GM19328 (cell line): ENCODE measurements around the gene ARHGDIB.

ENCODE experiments used
- ATAC-seq: cut with Tn5 transposase; IDR thresholded peaks from one replicate; pipeline ENCODE4 v1.9.1; 2021; ENCODE audit warnings: mild to moderate bottlenecking, moderate library complexity; ENCODE audit not compliant: unreplicated experiment

ARHGDIB gene

DNA sequence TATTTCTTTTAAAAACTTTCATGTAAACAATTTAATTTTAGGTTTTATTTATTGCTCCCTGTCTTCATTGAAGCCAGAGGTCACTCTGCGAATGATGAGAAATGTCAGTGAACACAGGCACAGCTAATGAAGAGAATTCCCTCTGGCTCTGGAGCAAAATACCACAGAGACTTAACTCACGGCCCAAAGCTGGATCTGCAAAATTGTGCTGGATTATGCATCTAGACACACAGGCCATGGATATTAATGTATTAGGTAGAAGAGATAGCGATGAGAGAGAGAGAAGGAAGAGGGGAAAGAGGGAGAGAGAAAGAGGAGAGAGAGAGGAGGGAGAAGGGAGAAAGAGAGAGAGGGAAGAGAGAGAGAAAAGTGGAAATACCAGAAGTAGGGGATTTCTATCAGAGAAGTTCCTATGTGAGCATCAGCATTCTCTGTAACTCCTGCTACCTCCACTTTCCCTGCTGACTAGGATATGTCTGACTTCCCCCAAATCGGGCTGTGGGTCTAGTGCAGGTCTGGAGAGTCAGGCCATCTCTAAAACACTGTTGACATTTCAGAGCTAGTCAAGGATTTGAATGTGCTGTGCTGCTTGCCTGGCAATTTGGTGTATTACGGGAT, 3.7 kb downstream of the ARHGDIB start:
- ATAC-seq, result no peak

DNA sequence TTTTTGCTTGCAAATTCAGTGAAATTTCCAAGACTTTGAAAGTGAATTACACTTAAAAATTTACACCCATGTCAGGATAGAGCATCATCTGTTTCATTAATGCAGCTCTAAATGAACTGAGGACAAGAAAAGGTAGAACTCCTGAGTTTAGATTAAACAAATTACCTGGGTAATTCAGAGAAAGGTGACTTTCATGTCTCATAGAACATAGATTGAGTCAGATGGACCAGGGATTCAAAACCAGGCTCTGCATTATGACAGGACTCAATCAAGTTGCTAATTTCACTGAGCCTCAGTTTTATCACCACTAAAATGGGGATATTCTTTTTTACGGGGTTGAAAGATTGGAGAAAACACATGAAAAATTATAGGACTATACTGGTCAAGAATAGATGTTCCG, 4.5 kb downstream of the ARHGDIB start:
- no peak for ATAC-seq

- ATAC-seq, result peak; percentile 21
These were observed 5.1 kb downstream of the ARHGDIB start for GRCh38 chr12:14956024-14956891.

GRCh38 chr12:14954269-14954668, 7.1 kb downstream of the ARHGDIB start:
- no peak for ATAC-seq

DNA sequence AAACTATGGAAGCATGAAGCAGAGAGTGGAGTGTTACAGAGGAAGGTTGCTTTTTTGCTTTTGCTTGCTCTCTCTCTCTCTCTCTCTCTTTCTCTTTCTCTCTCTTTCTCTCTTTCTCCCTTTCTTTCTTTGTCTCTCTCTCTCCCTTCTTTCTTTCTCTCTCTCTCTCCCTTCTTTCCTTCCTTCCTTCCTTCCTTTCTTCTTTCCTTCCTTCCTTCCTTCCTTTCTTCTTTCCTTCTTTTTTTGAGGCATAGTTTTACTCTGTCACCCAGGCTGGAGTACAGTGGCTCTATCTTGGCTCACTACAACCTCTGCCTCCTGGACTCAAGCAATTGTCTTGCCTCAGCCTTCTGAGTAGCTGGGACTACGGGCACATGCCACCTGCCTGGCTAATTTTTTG, 7.6 kb downstream of the ARHGDIB start:
- ATAC-seq, result no peak

- ATAC-seq, result peak; percentile 54
These were observed 9.0 kb downstream of the ARHGDIB start for GRCh38 chr12:14952299-14952921.

DNA sequence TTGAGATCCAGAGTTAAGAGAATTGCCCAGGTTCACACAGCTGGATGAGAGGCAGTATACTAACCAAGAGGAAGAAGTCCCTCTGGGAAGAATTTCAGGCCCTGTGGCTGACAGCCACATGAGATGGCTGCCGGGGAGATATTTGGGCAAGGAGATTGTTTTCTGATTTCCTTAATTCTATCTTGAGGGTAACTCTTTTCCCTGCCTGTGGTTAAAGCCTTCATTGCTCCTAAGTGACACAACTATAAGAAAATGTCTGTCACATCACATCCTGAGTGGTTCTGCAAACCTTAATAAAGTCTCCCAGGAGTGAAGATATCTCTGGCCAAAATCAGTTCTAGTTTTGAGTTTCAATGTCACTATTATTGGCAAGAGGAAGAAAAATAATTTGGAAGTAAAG, 9.6 kb downstream of the ARHGDIB start:
- no peak for ATAC-seq

GRCh38 chr12:14950982-14951746, 10.2 kb downstream of the ARHGDIB start:
- ATAC-seq, result no peak

- ATAC-seq, result no peak
These were observed 11.0 kb downstream of the ARHGDIB start for GRCh38 chr12:14950421-14950820.

DNA sequence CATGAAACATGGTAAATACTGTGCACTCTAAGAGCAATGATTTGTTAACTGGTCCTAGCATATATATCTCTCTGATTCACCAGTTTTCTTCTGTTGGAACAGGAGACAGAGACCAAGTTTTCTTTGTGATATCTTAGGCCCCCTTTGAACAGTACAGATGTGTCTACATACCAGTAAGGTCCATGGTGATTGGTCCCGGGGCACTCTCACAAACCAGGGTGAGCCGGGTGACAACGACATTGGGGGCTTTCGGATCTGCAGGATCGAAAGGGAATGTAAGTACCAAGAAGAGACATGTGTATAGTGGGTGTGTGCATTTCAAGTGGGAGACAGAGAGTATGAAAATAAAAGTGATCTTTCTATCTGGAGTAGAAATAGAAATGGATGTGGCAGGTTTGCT, 11.8 kb downstream of the ARHGDIB start:
- no peak for ATAC-seq

DNA sequence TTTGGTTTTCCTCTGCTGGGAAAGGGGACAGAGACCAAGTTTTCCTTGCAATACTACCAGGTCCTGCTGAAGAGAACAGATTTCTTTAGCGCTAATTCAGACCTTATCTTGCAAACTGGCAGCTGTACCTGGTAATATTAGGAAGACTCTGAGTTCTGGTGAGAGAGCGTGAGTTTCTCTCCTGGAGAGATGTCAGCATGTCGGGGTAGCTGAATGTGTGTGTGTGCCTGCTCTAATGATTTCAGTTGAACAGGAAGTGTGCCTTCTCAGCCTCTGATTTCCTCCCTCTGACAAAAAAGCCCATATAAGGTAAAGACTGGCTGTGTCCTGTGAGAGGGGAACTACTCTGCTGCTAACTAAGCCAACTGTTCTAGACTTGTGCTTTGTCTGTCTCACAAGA, 12.7 kb downstream of the ARHGDIB start:
- ATAC-seq, result peak; percentile 91

DNA sequence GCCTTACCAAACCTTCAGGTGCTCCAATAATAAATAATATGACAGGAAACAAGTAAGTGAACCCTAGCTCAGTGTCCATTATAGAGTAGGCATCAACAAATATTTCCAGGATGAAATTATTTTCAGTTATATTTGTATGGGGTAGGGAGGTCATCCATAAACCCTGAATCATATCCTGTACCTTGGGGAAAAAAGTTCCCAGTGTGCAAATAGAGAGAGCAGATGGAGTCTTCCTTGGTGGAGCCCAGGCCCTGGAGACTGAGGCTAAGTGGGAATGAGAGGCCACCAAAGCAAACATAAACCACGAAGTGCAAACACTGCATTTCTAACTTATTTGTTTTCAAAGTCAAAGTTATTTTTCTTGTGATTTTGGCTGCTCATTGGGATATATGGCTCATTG, 14.5 kb downstream of the ARHGDIB start:
- ATAC-seq, result no peak

DNA sequence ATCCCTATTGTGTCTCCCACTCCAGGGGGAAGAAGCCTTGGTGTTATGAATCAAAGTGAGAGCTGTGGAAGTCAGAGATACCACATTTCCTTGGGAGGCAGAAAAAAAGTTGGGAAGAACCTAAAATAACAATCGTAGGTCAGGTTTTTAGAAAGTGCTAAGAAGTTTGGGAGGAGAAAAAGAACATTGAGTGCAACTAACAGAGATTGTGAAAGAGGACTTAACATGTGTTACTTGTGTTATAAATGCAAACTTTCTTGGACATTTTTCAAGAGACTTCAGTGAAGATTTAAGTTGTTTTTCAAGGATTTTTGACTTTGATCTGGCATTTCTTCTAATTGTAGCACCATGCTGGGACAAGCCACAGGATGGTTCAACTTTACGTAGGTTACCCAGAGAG, 15.2 kb downstream of the ARHGDIB start:
- ATAC-seq, result no peak

DNA sequence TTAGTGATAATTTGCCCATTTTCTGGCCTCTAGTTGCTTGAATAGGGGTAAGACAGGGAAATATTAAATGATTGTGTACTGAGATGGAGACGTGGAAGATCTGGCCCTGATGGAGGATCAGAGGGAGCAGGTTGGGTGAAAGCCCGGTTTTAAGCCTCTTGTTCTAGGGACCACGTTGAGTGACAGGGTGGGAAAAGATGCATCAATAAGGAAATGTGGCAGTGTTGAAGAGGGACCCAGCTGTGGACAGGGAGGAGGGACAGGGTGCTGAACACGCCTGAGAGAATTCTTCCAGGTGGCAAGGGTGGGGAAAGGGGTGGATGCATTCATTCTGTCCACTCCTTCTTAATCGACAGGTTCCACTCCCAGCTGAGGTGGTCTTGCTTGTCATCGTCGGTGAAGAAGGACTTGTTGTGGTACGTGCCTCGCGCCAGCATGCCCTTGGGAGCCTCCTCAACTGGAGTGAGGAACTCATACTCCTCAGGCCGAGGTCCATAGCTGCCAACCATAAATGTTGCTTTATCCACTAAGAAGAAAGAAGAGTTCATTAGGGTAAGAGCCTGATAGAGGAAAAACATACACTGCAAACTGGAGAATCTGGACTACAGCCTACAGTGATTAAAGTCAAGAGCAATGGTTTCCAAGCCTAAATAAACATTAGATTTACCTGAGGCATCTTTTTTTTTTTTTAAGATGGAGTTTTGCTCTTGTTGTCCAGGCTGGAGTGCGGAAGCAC, 19.0 kb downstream of the ARHGDIB start:
- ATAC-seq, result no peak

DNA sequence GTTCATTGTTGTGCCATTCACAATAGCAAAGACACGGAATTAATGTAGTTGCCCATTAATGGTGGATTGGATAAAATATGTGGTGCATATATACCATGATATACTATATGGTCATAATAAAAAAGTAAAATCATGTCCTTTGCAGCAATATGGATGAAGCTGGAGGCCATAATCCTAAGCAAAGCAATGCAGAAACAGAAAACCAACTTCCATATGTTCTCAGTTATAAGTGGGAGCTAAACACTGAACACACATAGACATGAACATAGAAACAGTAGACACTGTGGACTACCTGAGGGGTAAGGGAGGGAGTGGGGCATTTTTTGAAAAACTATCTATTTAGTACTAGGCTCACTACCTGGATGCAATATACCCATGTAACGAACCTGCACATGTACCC, 20.0 kb downstream of the ARHGDIB start:
- ATAC-seq, result no peak

DNA sequence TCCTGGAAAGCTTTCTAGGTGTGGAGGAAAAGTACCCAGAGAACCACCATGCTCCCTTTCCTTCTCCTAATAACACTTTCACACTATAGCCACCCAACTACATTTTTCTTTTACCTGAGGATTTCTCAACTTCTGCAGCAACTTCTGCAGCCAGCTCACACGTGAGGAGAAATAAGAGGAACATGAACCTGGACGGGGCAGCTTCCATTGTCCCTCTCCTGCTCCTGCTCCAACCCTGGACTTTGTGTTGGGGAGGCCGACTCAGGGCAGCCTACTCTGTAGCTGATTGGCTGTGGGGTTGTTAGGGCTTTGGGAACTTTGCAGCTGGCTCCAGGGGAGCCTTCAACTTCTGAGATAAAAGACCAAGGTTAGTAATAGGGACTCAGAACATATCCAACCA, 23.1 kb downstream of the ARHGDIB start, which contains the start of gene ERP27:
TSS of gene ERP27 (minus strand) at position 237 of the 400 bp plus-strand sequence. CDS start at position 208, 29 bp downstream.
- no peak for ATAC-seq

DNA sequence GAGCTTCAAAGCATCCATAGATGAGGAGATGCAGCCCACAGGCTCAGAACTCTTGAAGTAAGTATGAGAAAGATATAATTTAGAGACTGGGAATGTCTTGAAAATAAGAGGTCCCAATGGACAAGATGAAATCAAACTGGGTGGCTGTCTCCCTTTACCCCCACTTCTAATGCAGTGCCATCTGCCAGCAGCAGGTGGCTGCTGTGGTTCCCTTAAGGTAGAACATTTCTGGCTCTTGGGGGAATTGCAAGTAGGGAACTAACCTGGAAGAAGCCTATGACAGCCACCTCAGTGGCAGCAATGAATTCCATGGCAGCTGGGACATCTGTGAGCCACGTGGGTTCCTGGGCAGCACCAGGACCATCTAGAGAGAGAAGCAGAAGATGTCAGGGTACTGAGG, 23.7 kb downstream of the ARHGDIB start:
- ATAC-seq, result no peak

- ATAC-seq, result no peak
These were observed 24.4 kb downstream of the ARHGDIB start for GRCh38 chr12:14937014-14937413.

DNA sequence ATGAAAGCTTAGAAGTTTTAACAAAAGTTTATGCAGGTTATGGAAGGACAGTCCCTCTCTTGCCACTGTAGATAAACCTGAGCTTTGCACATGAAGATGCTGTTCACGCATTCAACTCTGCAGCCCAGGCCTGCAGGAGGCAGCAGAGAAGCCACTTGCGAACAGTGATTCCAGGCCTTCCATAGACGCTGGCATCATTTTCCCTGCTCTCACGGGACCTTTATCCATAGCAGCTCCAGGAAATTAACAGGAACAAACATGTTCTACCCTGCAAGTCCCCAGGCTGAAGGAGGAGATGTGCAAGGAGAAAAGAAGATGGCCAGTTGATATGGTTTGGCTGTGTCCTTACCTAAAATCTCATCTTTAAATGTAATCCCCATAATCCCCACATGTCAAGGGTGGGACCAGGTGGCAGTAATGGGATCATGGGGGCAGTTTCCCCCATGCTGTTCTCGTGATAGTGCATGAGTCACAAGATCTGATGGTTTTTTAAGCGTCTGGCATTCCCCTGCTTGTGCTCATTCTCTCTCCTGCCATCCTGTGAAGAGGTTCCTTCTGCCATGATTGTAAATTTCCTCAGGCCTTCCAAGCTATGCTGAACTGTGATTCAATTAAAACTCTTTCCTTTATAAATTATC, 25.1 kb downstream of the ARHGDIB start:
- ATAC-seq, result no peak

DNA sequence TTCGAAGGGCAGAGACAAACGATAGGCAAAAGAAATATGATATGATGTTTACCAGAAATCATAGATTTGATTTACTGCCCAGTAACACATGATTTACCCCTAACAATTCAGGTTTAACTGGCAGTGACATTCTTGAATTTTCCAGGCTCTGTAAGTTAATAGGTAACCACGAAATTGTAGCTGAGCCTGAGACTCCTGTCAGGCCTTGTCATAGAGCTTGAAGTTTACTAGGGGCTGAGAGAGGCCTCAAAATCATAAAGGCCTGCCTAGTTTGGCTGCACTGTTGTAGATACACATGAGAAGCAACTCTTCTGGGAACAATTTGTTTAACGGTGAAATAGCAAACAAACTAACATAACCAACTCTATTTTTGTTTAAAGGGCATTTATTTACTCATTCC, 26.4 kb downstream of the ARHGDIB start:
- ATAC-seq, result no peak
